Psoas muscle (tissue), 8 donors: ENCODE results near the gene COX7C. TPM values are rescaled to one million over a fixed set of nuclear protein-coding genes. Genes with fewer than 3 reads are reported as not detected.

Experiments used
- ATAC-seq, 4 donors: fragments of 200-7000 bp; cut with Tn5 transposase; one replicate each; pipeline ENCODE4 v1.9.1; 2020; ENCODE audit warnings: moderate library complexity in 3 of 4, mild to moderate bottlenecking in 2 of 4
- DNase-seq, 2 donors: peaks; one replicate each; pipeline ENCODE4 v3.0.0-alpha.2; 2020
- H3K27ac ChIP-seq: fragments of 200-600 bp; one replicate; pipeline ENCODE4 v1.8.0; 2022
- H3K27me3 ChIP-seq, 3 donors: fragments of 200-600 bp in 1 of 3; one replicate each; pipeline versions ENCODE4 v1.6.1 to v1.8.0; 2013 to 2022; ENCODE audit warnings: low read length in 2 of 3, mild to moderate bottlenecking in 2 of 3, moderate library complexity in 1 of 3; ENCODE audit not compliant: insufficient read depth in 3 of 3
- H3K36me3 ChIP-seq, 2 donors: fragments of 200-600 bp in 1 of 2; one replicate each; pipeline versions ENCODE4 v1.6.1 to v1.8.0; 2013 to 2022; ENCODE audit warnings: low read depth in 1 of 2, mild to moderate bottlenecking in 1 of 2, moderate library complexity in 1 of 2; ENCODE audit not compliant: insufficient read depth in 1 of 2
- H3K4me1 ChIP-seq: fragments of 200-600 bp; one replicate; pipeline ENCODE4 v1.8.0; 2022
- H3K4me3 ChIP-seq: fragments of 200-600 bp; one replicate; pipeline ENCODE4 v1.8.0; 2022; ENCODE audit warnings: mild to moderate bottlenecking
- H3K9me3 ChIP-seq: fragments of 200-600 bp; one replicate; pipeline ENCODE4 v1.8.0; 2022
- CTCF ChIP-seq: fragments of 200-600 bp; IDR thresholded peaks from one replicate; pipeline ENCODE4 v1.8.0; 2022; ENCODE audit warnings: antibody characterized with exemption
- WGBS, 3 donors: extraction: QIAGEN DNeasy Blood & Tissue Kit; methylation state at CpG; one replicate each; pipeline versions ENCODE4 v1.1.6 to v1.1.7; 2013; 5-methylcytosine and 5-hydroxymethylcytosine counted together
- intact Hi-C, 2 donors: fragments of 100-400 bp; cut with DNase I; formaldehyde crosslinking; loops; one replicate each; pipeline versions ENCODE4 v1.11.0 to v1.14.2; 2022
- polyA plus RNA-seq, 3 donors: library from polyadenylated mRNA; stranded (reverse); fragments of 200-250 nt; gene quantifications; one replicate each; pipeline ENCODE4 v1.2.3, GENCODE V29; 2013
- total RNA-seq, 4 donors: library from RNA; stranded (reverse); fragmentation: NEBNext Ultra II Directional in 2 of 4; extraction: Animal tissue kit (Norgen Biotek cat#: 25700) in 2 of 4; gene quantifications; one replicate each; pipeline versions ENCODE4 v1.2.1 to v1.2.4, GENCODE V29; 2021 to 2023
- donor health status: healthy with polysubstance abuse.
- donor health status: DM: no; HTN: no; CAD: no; lungs with moderate emphysema.
- donor health status: Bipolar disorder and iron deficiency.
- donor health status: healthy.
- donor health status: DM: yes; HTN: yes; CAD: no.
- donor health status: DM: no; HTN: no; CAD: no.
- donor health status: DM: no; HTN: no; CAD: no.
- donor health status: DM: yes; HTN: yes; CAD: no.

The COX7C gene
- total and polyA plus RNA-seq, 7 donors = 865 to 1,782 (median 1,220) TPM

DNA sequence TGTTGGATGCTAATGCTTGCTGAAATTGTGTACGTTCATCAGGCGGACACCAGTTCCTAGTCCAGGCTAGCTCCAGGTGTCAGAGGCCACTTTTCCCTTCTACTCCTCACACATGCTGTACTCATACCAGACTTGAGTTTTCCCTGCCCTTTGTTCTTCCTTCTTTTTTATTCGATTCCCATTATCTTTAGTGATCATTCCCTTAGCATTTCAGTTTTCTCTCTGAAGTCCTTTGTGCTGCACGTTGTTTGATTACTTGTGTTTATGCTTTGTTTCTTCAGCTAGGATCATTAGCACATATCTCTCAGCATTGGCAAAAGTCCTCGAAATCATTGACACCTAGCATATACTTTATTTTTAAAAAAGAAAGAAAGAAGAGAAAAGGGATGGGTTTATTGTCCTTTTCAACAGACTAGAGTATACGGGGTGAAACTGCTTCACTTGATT is 409 bp upstream of the COX7C start:
- Histone ChIP-seq H3K4me1 (peaks cover 7% of the 10 kb centered on the region), H3K27me3 (peaks cover 0 to 6% (median 3%) of the 10 kb centered on the region in 3 donors), H3K36me3 (peaks cover 0 to 34% of the 10 kb centered on the region in 2 donors), H3K4me3 (peak overlapping the region; percentile 96), H3K9me3 (no peaks in the 10 kb centered on the region), H3K27ac (peak overlapping the region; percentile 90)
- peak in 1 of 4 donors; percentile 1 for ATAC-seq
- no peak for TF ChIP-seq CTCF
- no peak for DNase-seq
- intact Hi-C loops = loop anchor here (10.0 kb wide), 2 partner anchors 647 to 797 kb away; partner anchors contain the start of genes CCNH (in 2 of the 2) and RASA1 (in 1 of the 2)
- 64 to 66% (median 64%) methylated on average over 6 of the region's 6 CpGs for WGBS, 3 donors

GRCh38 chr5:86623785-86624483 is 6.2 kb downstream of the COX7C start:
- H3K4me3 ChIP-seq = no peak overlapping the region
- H3K36me3 ChIP-seq = peaks cover 0 to 41% of the 10 kb centered on the region in 2 donors
- DNase-seq = no peak
- H3K4me1 ChIP-seq = peaks cover 6% of the 10 kb centered on the region
- no peaks in the 10 kb centered on the region for H3K9me3 ChIP-seq
- ATAC-seq = peak in 3 of 4 donors; percentile 35 to 40 (median 35)
- 83 to 88% (median 85%) methylated on average over 4 of the region's 4 CpGs for WGBS, 3 donors
- H3K27me3 ChIP-seq = no peaks in the 10 kb centered on the region
- H3K27ac ChIP-seq = no peak overlapping the region
- intact Hi-C loops = no loop called here
- TF ChIP-seq CTCF = no peak

DNA sequence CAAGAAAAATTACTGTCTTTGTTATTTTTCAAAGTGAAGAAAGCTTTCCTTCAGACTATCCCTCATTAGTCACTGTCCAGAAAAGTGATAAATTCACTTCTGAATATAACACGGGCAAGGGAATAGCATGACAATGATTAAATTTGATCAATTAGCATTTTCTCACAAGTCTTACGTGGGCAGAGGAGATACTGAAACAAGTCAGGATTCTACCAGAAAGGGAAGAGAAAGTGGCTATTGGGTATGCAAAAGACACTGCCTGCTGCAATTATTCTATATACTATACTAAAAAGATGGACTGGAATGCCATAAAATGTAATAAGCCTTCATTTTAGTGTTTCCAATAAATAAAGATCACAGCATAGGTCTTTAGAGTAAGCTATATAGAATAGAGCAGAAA is 7.4 kb downstream of the COX7C start:
- Histone ChIP-seq H3K4me3 (no peak overlapping the region), H3K4me1 (no peaks in the 10 kb centered on the region), H3K27me3 (peaks cover 0 to 3% (median 0%) of the 10 kb centered on the region in 3 donors), H3K36me3 (peaks cover 0 to 28% of the 10 kb centered on the region in 2 donors), H3K27ac (no peak overlapping the region), H3K9me3 (no peaks in the 10 kb centered on the region)
- no peak for TF ChIP-seq CTCF
- ATAC-seq (no peak), DNase-seq (no peak)
- 82 to 85% (median 84%) methylated on average over 2 of the region's 2 CpGs for WGBS, 3 donors
- intact Hi-C loops = no loop called here

DNA sequence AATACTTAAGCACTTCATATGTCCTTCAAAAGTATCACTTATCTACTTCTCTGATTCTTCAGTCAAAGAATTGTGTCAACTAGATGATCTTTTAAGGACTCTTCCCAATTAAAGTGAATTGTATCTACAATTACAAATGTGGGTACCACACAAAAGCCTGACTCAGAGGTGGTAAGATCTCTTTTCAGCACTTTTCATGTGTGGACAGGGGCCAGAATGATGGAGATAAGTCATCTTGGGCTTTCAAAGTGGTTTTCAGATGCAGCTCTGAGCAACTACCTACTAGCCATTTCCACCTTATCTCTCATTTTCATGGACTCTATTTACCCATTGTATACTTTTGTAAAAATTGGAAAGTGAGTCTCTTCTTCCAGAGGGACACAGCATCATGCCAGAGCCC is 8.4 kb downstream of the COX7C start:
- no peak overlapping the region for H3K27ac ChIP-seq
- H3K4me1 ChIP-seq = no peaks in the 10 kb centered on the region
- H3K36me3 ChIP-seq = peaks cover 0 to 18% of the 10 kb centered on the region in 2 donors
- no peaks in the 10 kb centered on the region for H3K9me3 ChIP-seq
- H3K27me3 ChIP-seq = peaks cover 0 to 3% (median 0%) of the 10 kb centered on the region in 3 donors
- intact Hi-C loops = no loop called here
- ATAC-seq = no peak
- DNase-seq = no peak
- H3K4me3 ChIP-seq = no peak overlapping the region
- TF ChIP-seq CTCF = no peak

DNA sequence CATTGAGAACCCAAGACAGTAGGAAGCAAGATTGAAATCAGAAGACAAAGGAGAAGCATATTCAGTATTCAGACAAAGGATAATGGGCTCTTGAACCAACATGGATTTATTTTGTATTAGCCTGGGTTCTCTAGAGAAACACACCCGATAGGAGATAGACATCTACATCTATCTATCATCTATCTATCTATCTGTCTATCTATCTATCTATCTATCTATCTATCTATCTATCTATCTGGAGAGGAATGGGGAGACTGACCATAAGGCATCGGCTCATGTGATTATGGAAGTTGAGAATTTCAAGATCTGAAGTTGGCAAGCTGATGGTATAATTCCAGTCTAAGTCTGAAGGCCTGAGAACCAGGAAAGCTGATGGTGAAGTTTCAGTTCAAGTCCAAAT is 13.4 kb downstream of the COX7C start:
- no peak overlapping the region for H3K4me3 ChIP-seq
- H3K9me3 ChIP-seq = no peaks in the 10 kb centered on the region
- no peaks in the 10 kb centered on the region for H3K36me3 ChIP-seq
- WGBS, 3 donors = 90 to 97% (median 92%) methylated on average over 2 of the region's 2 CpGs
- ATAC-seq (no peak), DNase-seq (no peak)
- H3K27me3 ChIP-seq = peaks cover 0 to 3% (median 0%) of the 10 kb centered on the region in 3 donors
- no peaks in the 10 kb centered on the region for H3K4me1 ChIP-seq
- intact Hi-C loops = no loop called here
- H3K27ac ChIP-seq = no peak overlapping the region
- TF ChIP-seq CTCF = no peak
